Activated CD4-positive, alpha-beta T cell treated with anti-CD3 and anti-CD28 coated beads, Interleukin-2, amount 10 ng/mL, durations not matched to agents 7 days and 5 days (primary cell): ENCODE data around the gene BTG4. TPM values are rescaled to one million over a fixed set of nuclear protein-coding genes. Genes with fewer than 3 reads are reported as not detected.

ENCODE experiments used
- CTCF ChIA-PET: fragments of 350-600 bp; sonication (Branson Sonifier 250); formaldehyde crosslinking; loops from one replicate; lab custom pipeline; 2021; ENCODE audit warnings: antibody characterized with exemption; lab: Charles Lee
- POLR2A ChIA-PET: fragments of 350-600 bp; sonication (Branson Sonifier 250); formaldehyde crosslinking; loops from one replicate; lab custom pipeline; 2021; ENCODE audit warnings: antibody characterized with exemption; lab: Charles Lee
- DNase-seq: peaks from one replicate; pipeline ENCODE4 v3.0.0-alpha.2; 2020
- H3K27ac Mint-ChIP-seq: one replicate; pipeline ENCODE4 v1.8.0; 2021; ENCODE audit warnings: mild to moderate bottlenecking, moderate library complexity, mixed read lengths
- H3K27me3 Mint-ChIP-seq: one replicate; pipeline ENCODE4 v1.8.0; 2021; ENCODE audit warnings: mixed read lengths
- H3K36me3 Mint-ChIP-seq: one replicate; pipeline ENCODE4 v1.8.0; 2021; ENCODE audit warnings: low read depth, mixed read lengths
- H3K4me1 Mint-ChIP-seq: one replicate; pipeline ENCODE4 v1.8.0; 2021; ENCODE audit warnings: mixed read lengths
- H3K4me3 Mint-ChIP-seq: one replicate; pipeline ENCODE4 v1.8.0; 2021; ENCODE audit warnings: mild to moderate bottlenecking, moderate library complexity, mixed read lengths
- H3K9me3 Mint-ChIP-seq: one replicate; pipeline ENCODE4 v1.8.0; 2021; ENCODE audit warnings: mixed read lengths
- total RNA-seq, 2 experiments: library from RNA; stranded (reverse); gene quantifications; one replicate each; pipeline ENCODE4 v1.2.3, GENCODE V29; 2021

The BTG4 gene
- total RNA-seq, 2 experiments from 2014 or later: not detected

- Mint-ChIP-seq H3K9me3 (no peaks in the 10 kb centered on the region), H3K27me3 (peaks cover 10% of the 10 kb centered on the region)
Observed at GRCh38 chr11:111474432-111474831, 37.8 kb downstream of the BTG4 start.

GRCh38 chr11:111472228-111472627, 40.0 kb downstream of the BTG4 start:
- no peak for DNase-seq
- CTCF ChIA-PET: interaction anchor here (1.3 to 1.5 kb wide), 2 partner anchors 11 to 15 kb away, joined by 4 read pairs; no protein-coding TSS in a partner anchor
- H3K4me3 Mint-ChIP-seq: no peak overlapping the region

More at GRCh38 chr11:111474432-111474831, 37.8 kb downstream of the BTG4 start:
- DNase-seq: no peak
- Mint-ChIP-seq H3K4me3 (no peak overlapping the region), H3K36me3 (no peaks in the 10 kb centered on the region), H3K4me1 (no peaks in the 10 kb centered on the region), H3K27ac (no peak overlapping the region)
- ChIA-PET CTCF (no interaction called here), POLR2A (no interaction called here)

GRCh38 chr11:111469200-111469599, 43.0 kb downstream of the BTG4 start:
- CTCF ChIA-PET: no interaction called here
- H3K4me3 Mint-ChIP-seq: no peak overlapping the region
- POLR2A ChIA-PET: no interaction called here
- no peak for DNase-seq
- no peaks in the 10 kb centered on the region for H3K4me1 Mint-ChIP-seq
- no peaks in the 10 kb centered on the region for H3K36me3 Mint-ChIP-seq
- peaks cover 18% of the 10 kb centered on the region for H3K27me3 Mint-ChIP-seq
- H3K27ac Mint-ChIP-seq: no peak overlapping the region
- no peaks in the 10 kb centered on the region for H3K9me3 Mint-ChIP-seq

More at GRCh38 chr11:111472228-111472627, 40.0 kb downstream of the BTG4 start:
- Mint-ChIP-seq H3K27me3 (peaks cover 6% of the 10 kb centered on the region), H3K27ac (no peak overlapping the region), H3K9me3 (no peaks in the 10 kb centered on the region), H3K4me1 (no peaks in the 10 kb centered on the region), H3K36me3 (no peaks in the 10 kb centered on the region)
- POLR2A ChIA-PET: no interaction called here

GRCh38 chr11:111466615-111467014, 45.6 kb downstream of the BTG4 start:
- ChIA-PET POLR2A (no interaction called here), CTCF (no interaction called here)
- H3K36me3 Mint-ChIP-seq: no peaks in the 10 kb centered on the region
- no peak overlapping the region for H3K27ac Mint-ChIP-seq
- peaks cover 18% of the 10 kb centered on the region for H3K27me3 Mint-ChIP-seq
- no peak for DNase-seq
- H3K4me3 Mint-ChIP-seq: no peak overlapping the region
- no peaks in the 10 kb centered on the region for H3K4me1 Mint-ChIP-seq
- H3K9me3 Mint-ChIP-seq: no peaks in the 10 kb centered on the region

GRCh38 chr11:111465400-111465799, 46.8 kb downstream of the BTG4 start:
- H3K4me1 Mint-ChIP-seq: no peaks in the 10 kb centered on the region

GRCh38 chr11:111463276-111463675, 48.9 kb downstream of the BTG4 start:
- no peak overlapping the region for H3K27ac Mint-ChIP-seq

More at GRCh38 chr11:111465400-111465799, 46.8 kb downstream of the BTG4 start:
- H3K4me3 Mint-ChIP-seq: no peak overlapping the region
- no peaks in the 10 kb centered on the region for H3K36me3 Mint-ChIP-seq
- ChIA-PET CTCF (interaction anchor here (1.2 kb wide), 1 partner anchor 17 kb away, joined by 3 read pairs; no protein-coding TSS in a partner anchor), POLR2A (no interaction called here)
- no peak overlapping the region for H3K27ac Mint-ChIP-seq
- H3K27me3 Mint-ChIP-seq: peaks cover 25% of the 10 kb centered on the region
- no peaks in the 10 kb centered on the region for H3K9me3 Mint-ChIP-seq
- DNase-seq: no peak

GRCh38 chr11:111462329-111462728, 49.9 kb downstream of the BTG4 start:
- ChIA-PET CTCF (interaction anchor here (1.7 kb wide), 1 partner anchor 10 kb away, joined by 4 read pairs; no protein-coding TSS in a partner anchor), POLR2A (no interaction called here)
- H3K9me3 Mint-ChIP-seq: no peaks in the 10 kb centered on the region
- no peaks in the 10 kb centered on the region for H3K36me3 Mint-ChIP-seq
- no peaks in the 10 kb centered on the region for H3K4me1 Mint-ChIP-seq
- no peak overlapping the region for H3K4me3 Mint-ChIP-seq
- DNase-seq: no peak
- no peak overlapping the region for H3K27ac Mint-ChIP-seq
- H3K27me3 Mint-ChIP-seq: peaks cover 26% of the 10 kb centered on the region

More at GRCh38 chr11:111463276-111463675, 48.9 kb downstream of the BTG4 start:
- Mint-ChIP-seq H3K4me1 (no peaks in the 10 kb centered on the region), H3K36me3 (no peaks in the 10 kb centered on the region), H3K27me3 (peaks cover 32% of the 10 kb centered on the region), H3K9me3 (no peaks in the 10 kb centered on the region), H3K4me3 (no peak overlapping the region)
- DNase-seq: no peak
- ChIA-PET CTCF (interaction anchor here (1.0 to 1.8 kb wide), 2 partner anchors 9 to 13 kb away, joined by 5 read pairs; no protein-coding TSS in a partner anchor), POLR2A (no interaction called here)

GRCh38 chr11:111461460-111462235, 50.5 kb downstream of the BTG4 start:
- H3K4me1 Mint-ChIP-seq: no peaks in the 10 kb centered on the region
- H3K9me3 Mint-ChIP-seq: no peaks in the 10 kb centered on the region
- CTCF ChIA-PET: interaction anchor here (1.7 kb wide), 1 partner anchor 11 kb away, joined by 4 read pairs; no protein-coding TSS in a partner anchor
- no peak overlapping the region for H3K4me3 Mint-ChIP-seq
- peaks cover 21% of the 10 kb centered on the region for H3K27me3 Mint-ChIP-seq
- no peak for DNase-seq
- no peaks in the 10 kb centered on the region for H3K36me3 Mint-ChIP-seq
- H3K27ac Mint-ChIP-seq: no peak overlapping the region
- POLR2A ChIA-PET: no interaction called here

GRCh38 chr11:111460856-111461255, 51.3 kb downstream of the BTG4 start:
- Mint-ChIP-seq H3K27me3 (peaks cover 17% of the 10 kb centered on the region), H3K9me3 (no peaks in the 10 kb centered on the region), H3K36me3 (no peaks in the 10 kb centered on the region), H3K4me3 (no peak overlapping the region), H3K27ac (no peak overlapping the region), H3K4me1 (no peaks in the 10 kb centered on the region)
- ChIA-PET POLR2A (no interaction called here), CTCF (interaction anchor here (1.7 kb wide), 1 partner anchor 12 kb away, joined by 4 read pairs; no protein-coding TSS in a partner anchor)
- DNase-seq: no peak

GRCh38 chr11:111460340-111460739, 51.8 kb downstream of the BTG4 start:
- CTCF ChIA-PET: interaction anchor here (1.7 kb wide), 1 partner anchor 12 kb away, joined by 4 read pairs; no protein-coding TSS in a partner anchor
- H3K27me3 Mint-ChIP-seq: peaks cover 15% of the 10 kb centered on the region
- H3K4me1 Mint-ChIP-seq: no peaks in the 10 kb centered on the region
- H3K36me3 Mint-ChIP-seq: no peaks in the 10 kb centered on the region
- no peak overlapping the region for H3K27ac Mint-ChIP-seq
- no peak overlapping the region for H3K4me3 Mint-ChIP-seq
- H3K9me3 Mint-ChIP-seq: no peaks in the 10 kb centered on the region
- no peak for DNase-seq
- POLR2A ChIA-PET: no interaction called here

- Mint-ChIP-seq H3K36me3 (no peaks in the 10 kb centered on the region), H3K27ac (no peak overlapping the region), H3K27me3 (peaks cover 14% of the 10 kb centered on the region), H3K4me1 (no peaks in the 10 kb centered on the region), H3K4me3 (no peak overlapping the region), H3K9me3 (no peaks in the 10 kb centered on the region)
- CTCF ChIA-PET: interaction anchor here (0.6 to 1.4 kb wide), 3 partner anchors 13 to 31 kb away, joined by 3 to 5 read pairs (median 3); no protein-coding TSS in a partner anchor
- DNase-seq: no peak
- POLR2A ChIA-PET: interaction anchor here (0.6 kb wide), 1 partner anchor 691 kb away, joined by 9 read pairs; no protein-coding TSS in a partner anchor
Observed at GRCh38 chr11:111459506-111460270, 52.5 kb downstream of the BTG4 start.

- Mint-ChIP-seq H3K4me1 (no peaks in the 10 kb centered on the region), H3K4me3 (no peak overlapping the region), H3K36me3 (no peaks in the 10 kb centered on the region), H3K27ac (no peak overlapping the region), H3K27me3 (peaks cover 14% of the 10 kb centered on the region), H3K9me3 (no peaks in the 10 kb centered on the region)
- ChIA-PET CTCF (interaction anchor here (1.4 to 1.9 kb wide), 2 partner anchors 11 to 12 kb away, joined by 5 to 8 read pairs; no protein-coding TSS in a partner anchor), POLR2A (no interaction called here)
- DNase-seq: no peak
Observed at GRCh38 chr11:111457731-111458368, 54.3 kb downstream of the BTG4 start.
